Brain microvascular endothelial cell (primary cell): ENCODE data around the gene INSL3.

ENCODE experiments used
- DNase-seq: peaks from one replicate; pipeline ENCODE4 v3.0.0-alpha.2; 2020
- H3K27ac ChIP-seq: fragments of 250-450 bp; sonication (Bioruptor Pico); 2 replicates; pipeline ENCODE4 v1.5.1; 2020; ENCODE audit warnings: mild to moderate bottlenecking, moderate library complexity
- H3K27me3 ChIP-seq: fragments of 250-450 bp; sonication (Bioruptor Pico); replicated peaks from 2 replicates; pipeline ENCODE4 v1.5.1; 2020; ENCODE audit warnings: mild to moderate bottlenecking
- H3K36me3 ChIP-seq: fragments of 250-450 bp; sonication (Bioruptor Pico); replicated peaks from 2 replicates; pipeline ENCODE4 v1.5.1; 2020; ENCODE audit warnings: mild to moderate bottlenecking
- H3K4me3 ChIP-seq: 2 replicates; pipeline ENCODE4 v1.5.1; 2011; ENCODE audit warnings: low read depth, mild to moderate bottlenecking, control low read depth, low read length, moderate library complexity
- CTCF ChIP-seq: IDR thresholded peaks from 2 replicates; pipeline ENCODE4 v1.5.1; 2011; ENCODE audit warnings: low read depth, mild to moderate bottlenecking, moderate library complexity, low read length, control low read depth, inconsistent platforms; ENCODE audit errors: missing control alignments
- in situ Hi-C: cut with HindIII; loops from 2 replicates; pipeline ENCODE4 v1.10.0; 2017; ENCODE audit warnings: low sequenced_read_pairs, low pct_ligation_motif_present

The INSL3 gene

GRCh38 chr19:17860331-17860992 is 39.1 kb upstream of the INSL3 start:
- H3K27me3 ChIP-seq, result no peaks in the 10 kb centered on the region
- peaks cover 51% of the 10 kb centered on the region for H3K36me3 ChIP-seq
- TF ChIP-seq CTCF, result no peak
- H3K27ac ChIP-seq, result peak overlapping the region; percentile 84
- in situ Hi-C loops, result no loop called here
- DNase-seq, result no peak
- H3K4me3 ChIP-seq, result peak overlapping the region; percentile 99

- in situ Hi-C loops, result no loop called here
- H3K27ac ChIP-seq, result peak within 1 kb of the TSS; percentile 84
- H3K36me3 ChIP-seq, result peaks cover 44% of the 10 kb centered on the region
- no peaks in the 10 kb centered on the region for H3K27me3 ChIP-seq
- DNase-seq, result peak; percentile 99
- peak; percentile 89 for TF ChIP-seq CTCF
- peak within 1 kb of the TSS; percentile 99 for H3K4me3 ChIP-seq
These were observed 38.4 kb upstream of the INSL3 start, which contains the start of gene RPL18A for GRCh38 chr19:17859533-17860330. RPL18A (plus strand) TSS chr19:17859910; CDS start chr19:17859957, 47 bp downstream.

- peak; percentile 98 for TF ChIP-seq CTCF
- peak; percentile 51 for DNase-seq
- Histone ChIP-seq H3K4me3 (no peak overlapping the region), H3K27ac (no peak overlapping the region), H3K27me3 (no peaks in the 10 kb centered on the region), H3K36me3 (peaks cover 2% of the 10 kb centered on the region)
- in situ Hi-C loops, result no loop called here
These were observed 34.2 kb upstream of the INSL3 start for GRCh38 chr19:17855280-17856152.

- no peaks in the 10 kb centered on the region for H3K36me3 ChIP-seq
- no peak overlapping the region for H3K4me3 ChIP-seq
- in situ Hi-C loops, result no loop called here
- no peaks in the 10 kb centered on the region for H3K27me3 ChIP-seq
- no peak for TF ChIP-seq CTCF
- no peak overlapping the region for H3K27ac ChIP-seq
- DNase-seq, result no peak
These were observed 32.7 kb upstream of the INSL3 start for GRCh38 chr19:17854061-17854460.

- Histone ChIP-seq H3K27ac (no peak overlapping the region), H3K27me3 (no peaks in the 10 kb centered on the region), H3K4me3 (no peak overlapping the region), H3K36me3 (no peaks in the 10 kb centered on the region)
- no peak for TF ChIP-seq CTCF
- in situ Hi-C loops, result no loop called here
- no peak for DNase-seq
These were observed 27.4 kb upstream of the INSL3 start for GRCh38 chr19:17848595-17849292.
